Measurements from ENCODE around the gene ZBTB7B. TPM values are rescaled to one million over a fixed set of nuclear protein-coding genes. Genes with fewer than 3 reads are reported as not detected.

ZBTB7B gene
- total and polyA plus RNA-seq, 9 of the 15 experiments (the other 6 are each of a cell fraction or from before 2014, with no cell fraction given), result 0.04 to 46.5 (median 15.2) TPM

DNA sequence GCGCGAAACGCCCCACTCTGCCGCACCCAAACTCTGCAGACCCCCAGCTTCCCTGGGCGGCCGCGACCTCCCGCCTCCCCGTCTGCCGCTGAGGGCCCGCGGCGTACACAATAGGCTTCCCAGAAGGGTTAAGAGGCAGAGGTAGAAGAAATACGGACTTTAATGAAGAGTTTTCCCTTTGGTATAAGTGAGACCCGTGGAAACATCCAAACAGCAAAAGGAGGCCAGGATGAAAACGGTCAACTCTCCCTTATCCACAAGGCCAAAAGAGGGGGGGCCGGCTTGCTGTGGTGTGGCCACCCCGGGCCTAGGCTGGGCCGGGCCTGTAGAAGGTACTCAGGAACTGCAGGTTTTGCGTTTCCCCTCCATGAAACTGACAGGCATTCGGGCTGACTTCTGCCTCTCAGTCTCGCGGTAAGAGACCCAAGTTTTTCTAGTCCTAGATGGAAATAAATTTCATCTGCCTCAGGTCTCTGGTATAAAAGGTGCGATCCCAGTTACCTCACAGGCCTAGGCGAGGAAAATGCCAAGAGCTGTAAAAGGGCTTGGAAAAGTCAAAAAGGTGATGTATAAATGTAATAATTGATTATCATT lies 40.3 kb upstream of the ZBTB7B start (continued):
- TF ChIP-seq CHD2 (IDR thresholded peaks at IDR 0.05; ENCODE audit: low read depth, low read length), result peak; percentile 70
- TF ChIP-seq ZNF146 (CRISPR knock-in tag; IDR thresholded peaks at IDR 0.05; ENCODE audit: unreplicated experiment), result no peak
- no peak for TF ChIP-seq TAL1 (IDR thresholded peaks at IDR 0.05)
- no peak for TF ChIP-seq MCM5 (IDR thresholded peaks at IDR 0.05; ENCODE audit: low read depth)
- TF ChIP-seq, protein P1, sequence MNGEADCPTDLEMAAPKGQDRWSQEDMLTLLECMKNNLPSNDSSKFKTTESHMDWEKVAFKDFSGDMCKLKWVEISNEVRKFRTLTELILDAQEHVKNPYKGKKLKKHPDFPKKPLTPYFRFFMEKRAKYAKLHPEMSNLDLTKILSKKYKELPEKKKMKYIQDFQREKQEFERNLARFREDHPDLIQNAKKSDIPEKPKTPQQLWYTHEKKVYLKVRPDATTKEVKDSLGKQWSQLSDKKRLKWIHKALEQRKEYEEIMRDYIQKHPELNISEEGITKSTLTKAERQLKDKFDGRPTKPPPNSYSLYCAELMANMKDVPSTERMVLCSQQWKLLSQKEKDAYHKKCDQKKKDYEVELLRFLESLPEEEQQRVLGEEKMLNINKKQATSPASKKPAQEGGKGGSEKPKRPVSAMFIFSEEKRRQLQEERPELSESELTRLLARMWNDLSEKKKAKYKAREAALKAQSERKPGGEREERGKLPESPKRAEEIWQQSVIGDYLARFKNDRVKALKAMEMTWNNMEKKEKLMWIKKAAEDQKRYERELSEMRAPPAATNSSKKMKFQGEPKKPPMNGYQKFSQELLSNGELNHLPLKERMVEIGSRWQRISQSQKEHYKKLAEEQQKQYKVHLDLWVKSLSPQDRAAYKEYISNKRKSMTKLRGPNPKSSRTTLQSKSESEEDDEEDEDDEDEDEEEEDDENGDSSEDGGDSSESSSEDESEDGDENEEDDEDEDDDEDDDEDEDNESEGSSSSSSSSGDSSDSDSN (IDR thresholded peaks at IDR 0.05; ENCODE audit: borderline replicate concordance in 1 of 2, low read depth in 2 of 2, low read length in 2 of 2), result 0 out of 4 replicates have a peak, but pooled peaks of 1 of the 2 experiments have one; percentile 41
- peak; percentile 24; the same call in 1 of the 2 replicates for TF ChIP-seq DPF2 (IDR thresholded peaks at IDR 0.05)
- TF ChIP-seq, protein P2, sequence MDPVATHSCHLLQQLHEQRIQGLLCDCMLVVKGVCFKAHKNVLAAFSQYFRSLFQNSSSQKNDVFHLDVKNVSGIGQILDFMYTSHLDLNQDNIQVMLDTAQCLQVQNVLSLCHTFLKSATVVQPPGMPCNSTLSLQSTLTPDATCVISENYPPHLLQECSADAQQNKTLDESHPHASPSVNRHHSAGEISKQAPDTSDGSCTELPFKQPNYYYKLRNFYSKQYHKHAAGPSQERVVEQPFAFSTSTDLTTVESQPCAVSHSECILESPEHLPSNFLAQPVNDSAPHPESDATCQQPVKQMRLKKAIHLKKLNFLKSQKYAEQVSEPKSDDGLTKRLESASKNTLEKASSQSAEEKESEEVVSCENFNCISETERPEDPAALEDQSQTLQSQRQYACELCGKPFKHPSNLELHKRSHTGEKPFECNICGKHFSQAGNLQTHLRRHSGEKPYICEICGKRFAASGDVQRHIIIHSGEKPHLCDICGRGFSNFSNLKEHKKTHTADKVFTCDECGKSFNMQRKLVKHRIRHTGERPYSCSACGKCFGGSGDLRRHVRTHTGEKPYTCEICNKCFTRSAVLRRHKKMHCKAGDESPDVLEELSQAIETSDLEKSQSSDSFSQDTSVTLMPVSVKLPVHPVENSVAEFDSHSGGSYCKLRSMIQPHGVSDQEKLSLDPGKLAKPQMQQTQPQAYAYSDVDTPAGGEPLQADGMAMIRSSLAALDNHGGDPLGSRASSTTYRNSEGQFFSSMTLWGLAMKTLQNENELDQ (CRISPR knock-in tag; IDR thresholded peaks at IDR 0.05; ENCODE audit: borderline replicate concordance), result no peak
- TF ChIP-seq FOXA3 (CRISPR knock-in tag; conservative IDR thresholded peaks at IDR 0.05 in 1 of 2, IDR thresholded peaks at IDR 0.05 in 1 of 2), result peak in 1 of 2 experiments; percentile 60; a peak in 1 of 4 replicates
- no peak for TF ChIP-seq STAT5B (CRISPR knock-in tag; IDR thresholded peaks at IDR 0.05)
- no peak for TF ChIP-seq ZNF583 (CRISPR knock-in tag; IDR thresholded peaks at IDR 0.05)

All from K562 (cell line).